Skeletal muscle tissue (tissue), 4 donors: ENCODE results near the gene OST4. TPM values are rescaled to one million over a fixed set of nuclear protein-coding genes. Genes with fewer than 3 reads are reported as not detected.

Source experiments
- H3K27ac ChIP-seq: one replicate; pipeline ENCODE4 v1.7.0; 2013; ENCODE audit warnings: mild to moderate bottlenecking, low read depth, low read length, inconsistent platforms
- H3K27me3 ChIP-seq, 3 donors: one replicate each; pipeline ENCODE4 v1.7.0; 2013; ENCODE audit warnings: low read length in 3 of 3; ENCODE audit not compliant: control insufficient read depth in 3 of 3, insufficient read depth in 3 of 3
- H3K36me3 ChIP-seq, 3 donors: one replicate each; pipeline ENCODE4 v1.7.0; 2013; ENCODE audit warnings: low read length in 3 of 3; ENCODE audit not compliant: control insufficient read depth in 3 of 3, insufficient read depth in 3 of 3
- H3K4me1 ChIP-seq, 3 donors: one replicate each; pipeline ENCODE4 v1.7.0; 2013; ENCODE audit warnings: low read length in 3 of 3, mild to moderate bottlenecking in 3 of 3; ENCODE audit not compliant: control insufficient read depth in 3 of 3, insufficient read depth in 3 of 3
- H3K4me3 ChIP-seq, 3 donors: one replicate each; pipeline ENCODE4 v1.7.0; 2013; ENCODE audit warnings: low read length in 3 of 3
- H3K9ac ChIP-seq, 3 donors: one replicate each; pipeline ENCODE4 v1.7.0; 2013; ENCODE audit warnings: low read length in 3 of 3, mild to moderate bottlenecking in 3 of 3, moderate library complexity in 2 of 3, low read depth in 1 of 3
- H3K9me3 ChIP-seq, 3 donors: one replicate each; pipeline ENCODE4 v1.7.0; 2013; ENCODE audit warnings: low read length in 3 of 3; ENCODE audit not compliant: control insufficient read depth in 3 of 3
- total RNA-seq: library from RNA; depleted of rRNA; stranded (reverse); fragments of >200 nt; gene quantifications from one replicate; pipeline ENCODE4 v1.2.3, GENCODE V29; 2014
- donor health status: Osteomylitis.

OST4 gene
- total RNA-seq, 1 donor from 2014 or later = 352 TPM

- H3K9ac ChIP-seq = no peak overlapping the region
Measured at GRCh38 chr2:27057184-27057583, 14.3 kb downstream of the OST4 start.

GRCh38 chr2:27054721-27055120, 16.7 kb downstream of the OST4 start:
- no peak overlapping the region for H3K4me3 ChIP-seq
- peaks cover 12 to 19% (median 14%) of the 10 kb centered on the region in 3 donors for H3K4me1 ChIP-seq
- H3K36me3 ChIP-seq = peaks cover 31 to 59% (median 55%) of the 10 kb centered on the region in 3 donors
- H3K27me3 ChIP-seq = no peaks in the 10 kb centered on the region
- no peaks in the 10 kb centered on the region for H3K9me3 ChIP-seq
- H3K27ac ChIP-seq = no peak overlapping the region
- no peak overlapping the region for H3K9ac ChIP-seq

More at GRCh38 chr2:27057184-27057583, 14.3 kb downstream of the OST4 start:
- Histone ChIP-seq H3K36me3 (peaks cover 31 to 65% (median 57%) of the 10 kb centered on the region in 3 donors), H3K27me3 (no peaks in the 10 kb centered on the region), H3K4me1 (peaks cover 1 to 3% (median 2%) of the 10 kb centered on the region in 3 donors), H3K9me3 (no peaks in the 10 kb centered on the region), H3K4me3 (no peak overlapping the region), H3K27ac (no peak overlapping the region)

- Histone ChIP-seq H3K4me1 (peaks cover 18 to 25% (median 20%) of the 10 kb centered on the region in 3 donors), H3K36me3 (peaks cover 31 to 50% (median 49%) of the 10 kb centered on the region in 3 donors), H3K27me3 (no peaks in the 10 kb centered on the region), H3K27ac (no peak overlapping the region), H3K9me3 (no peaks in the 10 kb centered on the region), H3K9ac (no peak overlapping the region), H3K4me3 (no peak overlapping the region)
Measured at GRCh38 chr2:27053776-27054175, 17.7 kb downstream of the OST4 start.

GRCh38 chr2:27053321-27053720, 18.1 kb downstream of the OST4 start:
- H3K36me3 ChIP-seq = peaks cover 28 to 47% (median 46%) of the 10 kb centered on the region in 3 donors
- no peaks in the 10 kb centered on the region for H3K27me3 ChIP-seq
- H3K9me3 ChIP-seq = no peaks in the 10 kb centered on the region
- peaks cover 18 to 25% (median 20%) of the 10 kb centered on the region in 3 donors for H3K4me1 ChIP-seq
- no peak overlapping the region for H3K9ac ChIP-seq
- H3K4me3 ChIP-seq = no peak overlapping the region
- H3K27ac ChIP-seq = no peak overlapping the region

GRCh38 chr2:27051902-27052645, 19.4 kb downstream of the OST4 start:
- H3K27ac ChIP-seq = peak overlapping the region; percentile 39
- H3K36me3 ChIP-seq = peaks cover 23 to 37% (median 37%) of the 10 kb centered on the region in 3 donors
- H3K9ac ChIP-seq = peak overlapping the region; percentile 69 to 77 (median 71)
- no peaks in the 10 kb centered on the region for H3K9me3 ChIP-seq
- H3K4me3 ChIP-seq = peak overlapping the region; percentile 83 to 86 (median 83)
- peaks cover 18 to 25% (median 20%) of the 10 kb centered on the region in 3 donors for H3K4me1 ChIP-seq
- H3K27me3 ChIP-seq = no peaks in the 10 kb centered on the region

GRCh38 chr2:27050996-27051901, 20.2 kb downstream of the OST4 start, which contains the start of gene AGBL5:
TSS of gene AGBL5 (plus strand) at chr2:27051668. CDS start at chr2:27052959, 1,291 bp downstream.
- Histone ChIP-seq H3K4me3 (peak within 1 kb of the TSS; percentile 83 to 86 (median 83)), H3K27me3 (no peaks in the 10 kb centered on the region), H3K9ac (peak within 1 kb of the TSS; percentile 71 to 85 (median 80)), H3K27ac (peak within 1 kb of the TSS; percentile 83), H3K9me3 (no peaks in the 10 kb centered on the region), H3K4me1 (peaks cover 18 to 25% (median 20%) of the 10 kb centered on the region in 3 donors), H3K36me3 (peaks cover 23 to 33% (median 29%) of the 10 kb centered on the region in 3 donors)

- Histone ChIP-seq H3K27ac (peak overlapping the region; percentile 83), H3K9ac (peak overlapping the region; percentile 71 to 85 (median 80)), H3K4me1 (peaks cover 18 to 25% (median 20%) of the 10 kb centered on the region in 3 donors), H3K9me3 (no peaks in the 10 kb centered on the region), H3K27me3 (no peaks in the 10 kb centered on the region), H3K4me3 (peak overlapping the region; percentile 81 to 86 (median 83)), H3K36me3 (peaks cover 17 to 25% (median 21%) of the 10 kb centered on the region in 3 donors)
Measured at GRCh38 chr2:27050281-27050995, 21.0 kb downstream of the OST4 start.

- Histone ChIP-seq H3K27me3 (no peaks in the 10 kb centered on the region), H3K9ac (peak overlapping the region; percentile 71 to 85 (median 80)), H3K27ac (peak overlapping the region; percentile 83), H3K9me3 (no peaks in the 10 kb centered on the region), H3K36me3 (peaks cover 9 to 17% (median 13%) of the 10 kb centered on the region in 3 donors), H3K4me1 (peaks cover 18 to 25% (median 20%) of the 10 kb centered on the region in 3 donors), H3K4me3 (peak overlapping the region; percentile 81 to 86 (median 83))
Measured at GRCh38 chr2:27049422-27050280, 21.8 kb downstream of the OST4 start.
